HG03520 (cell line): ENCODE data around the gene HSPB6.
"Not testable (repeated sequence)": the region's sequence is repeated elsewhere in the genome, so short reads cannot be mapped to it uniquely, and the experiment has no call there.

Source experiments
- ATAC-seq: cut with Tn5 transposase; IDR thresholded peaks from one replicate; pipeline ENCODE4 v1.9.1; 2021; ENCODE audit warnings: mild to moderate bottlenecking, moderate library complexity; ENCODE audit not compliant: unreplicated experiment

HSPB6 gene

DNA sequence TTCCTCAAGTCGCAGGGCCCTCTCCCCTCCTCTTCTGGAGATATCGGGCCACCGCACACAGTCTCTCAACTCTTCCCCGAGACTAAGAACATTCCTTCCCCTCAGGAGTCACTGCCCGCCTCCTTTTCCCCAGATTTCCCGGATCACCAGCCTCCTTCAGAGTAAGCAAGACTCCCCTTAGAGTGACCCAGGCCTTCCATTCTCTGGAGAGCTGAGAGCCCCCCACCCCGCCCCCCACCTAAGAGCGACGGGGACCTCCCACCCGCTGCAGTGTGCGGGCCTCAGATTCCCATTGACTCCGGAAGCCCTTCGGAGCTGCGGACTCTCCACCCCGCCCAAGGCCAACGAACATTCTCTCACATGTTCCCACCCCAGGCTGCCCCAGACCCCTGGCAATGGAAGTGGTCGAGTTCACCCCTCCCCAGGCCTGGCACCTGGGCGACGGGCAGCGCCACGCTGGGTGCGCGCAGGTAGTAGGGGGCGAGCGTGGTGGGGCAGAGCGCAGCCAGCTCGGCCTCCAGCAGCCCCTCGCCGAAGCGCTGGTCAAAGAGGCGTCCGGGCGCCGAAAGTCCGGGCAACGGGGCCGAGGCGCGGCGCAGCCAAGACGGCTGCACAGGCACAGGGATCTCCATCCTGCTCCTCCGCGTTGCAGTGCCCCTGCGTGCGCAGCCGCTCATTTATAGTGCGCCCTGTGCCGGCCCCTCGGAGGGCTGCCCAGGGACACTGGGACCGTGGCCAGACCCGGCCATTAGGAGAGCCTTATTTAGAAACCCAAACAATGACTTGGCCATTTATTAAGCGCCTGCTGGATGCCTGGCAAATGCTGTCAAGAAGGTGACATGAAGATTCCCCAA, at the start of gene HSPB6:
TSS of gene HSPB6 (minus strand) at position 653 of the 854 bp plus-strand sequence. CDS start at position 632, 21 bp downstream.
- ATAC-seq, result no peak

GRCh38 chr19:35806597-35806996, 49.8 kb upstream of the HSPB6 start:
- no peak for ATAC-seq

GRCh38 chr19:35805526-35806102, 48.8 kb upstream of the HSPB6 start:
- ATAC-seq, result no peak

DNA sequence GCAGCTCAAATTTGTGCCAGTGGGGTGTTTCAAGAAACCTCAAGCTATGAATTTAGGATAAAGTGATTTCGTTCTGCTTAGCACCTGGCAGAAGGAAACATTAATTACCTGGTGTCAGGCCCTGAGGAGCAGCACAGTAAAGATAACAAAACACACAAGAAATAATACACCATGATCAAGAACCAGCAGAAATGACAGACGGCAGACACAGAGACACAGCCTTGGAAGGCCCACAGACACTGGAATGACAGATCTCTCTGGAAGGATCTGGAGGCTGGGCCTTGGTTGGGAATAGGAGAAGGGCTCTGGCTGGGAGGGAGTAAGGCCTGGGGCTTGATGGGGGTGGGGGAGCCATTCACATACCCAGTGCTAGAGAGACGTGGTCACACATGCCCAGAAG, 45.0 kb upstream of the HSPB6 start:
- ATAC-seq, result no peak

DNA sequence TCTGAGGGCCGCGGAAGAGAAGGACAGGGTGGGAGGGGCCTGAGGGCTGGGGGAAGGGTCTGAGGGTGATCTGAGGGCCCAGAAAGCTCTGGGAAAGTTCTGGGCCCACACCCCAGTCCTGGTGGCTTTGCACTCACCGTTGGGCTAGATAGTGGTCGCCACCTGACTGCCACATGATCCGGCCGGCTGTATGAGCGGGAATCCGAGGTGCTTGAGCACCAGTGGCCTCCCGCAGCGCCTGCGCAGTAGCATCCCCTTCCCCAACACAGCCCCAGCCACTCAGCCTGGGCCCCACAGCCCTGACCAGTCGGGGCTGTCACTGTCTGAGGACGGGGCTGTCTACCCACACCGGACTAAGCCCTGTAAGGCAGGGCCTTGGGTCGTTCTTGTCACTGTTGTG, 40.8 kb upstream of the HSPB6 start:
- no peak for ATAC-seq

GRCh38 chr19:35796645-35797542, 40.1 kb upstream of the HSPB6 start:
- no peak for ATAC-seq

GRCh38 chr19:35795564-35795963, 38.7 kb upstream of the HSPB6 start:
- not testable (repeated sequence) for ATAC-seq

DNA sequence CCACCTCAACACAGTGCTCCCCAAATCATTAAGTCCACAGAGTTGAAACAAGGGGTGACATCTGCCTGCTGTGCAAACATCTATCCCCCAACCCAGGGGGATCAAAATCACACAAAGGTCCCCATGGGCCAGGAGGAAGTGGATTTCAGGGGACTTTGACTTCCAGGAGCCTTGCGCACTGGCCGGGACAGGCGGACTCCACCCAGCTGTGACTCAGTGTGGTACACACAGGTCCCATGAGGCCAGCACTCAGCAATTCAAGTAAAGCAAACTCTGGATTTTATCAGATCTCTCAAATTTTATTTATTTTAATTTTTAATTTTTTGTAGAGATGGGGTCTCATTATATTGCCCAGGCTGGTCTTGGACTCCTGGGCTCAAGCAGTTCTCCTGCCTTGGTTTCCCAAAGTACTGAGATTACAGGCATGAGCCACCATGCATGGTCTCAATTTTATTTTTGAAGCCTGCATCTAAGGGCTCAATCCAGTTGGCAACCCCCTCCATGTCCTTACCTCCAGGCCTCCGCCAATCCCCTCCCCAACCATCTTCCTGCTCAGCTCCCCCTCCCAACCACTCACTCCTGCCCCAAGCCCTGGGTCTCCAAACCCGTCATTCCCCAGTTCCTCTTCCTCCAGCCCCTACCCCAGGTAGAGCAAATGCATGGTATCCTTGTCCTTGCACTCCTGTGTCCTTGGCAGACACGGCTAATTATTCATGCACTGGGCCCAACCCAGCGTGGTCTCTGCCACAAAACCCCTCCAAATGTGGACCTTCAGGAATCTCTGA, 36.7 kb upstream of the HSPB6 start:
- ATAC-seq, result no peak

DNA sequence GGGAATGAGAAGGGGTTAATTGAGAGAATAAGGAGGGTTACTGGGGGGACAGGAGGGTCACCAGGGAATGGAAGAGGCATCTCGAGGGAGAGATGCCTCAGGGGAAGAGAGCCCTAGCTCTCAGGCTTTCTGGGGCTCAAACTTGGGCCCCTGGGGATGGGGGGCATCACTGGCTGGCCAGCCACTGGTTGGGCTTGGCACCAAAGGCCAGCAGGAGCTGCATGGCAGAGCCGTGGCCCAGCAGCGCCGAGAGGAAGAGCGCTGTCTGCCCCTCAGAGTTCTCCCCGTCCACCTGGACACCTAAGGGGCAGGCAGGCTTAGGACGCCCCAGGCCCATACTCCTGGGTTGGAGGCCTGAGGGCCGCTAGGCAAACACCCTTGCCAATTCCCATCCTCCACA, 36.1 kb upstream of the HSPB6 start:
- no peak for ATAC-seq

- ATAC-seq, result no peak
Measured at GRCh38 chr19:35792312-35792711, 35.5 kb upstream of the HSPB6 start.

GRCh38 chr19:35791814-35792279, 35.0 kb upstream of the HSPB6 start:
- no peak for ATAC-seq

GRCh38 chr19:35790981-35791813, 34.4 kb upstream of the HSPB6 start:
- ATAC-seq, result no peak

- ATAC-seq, result no peak
Measured at GRCh38 chr19:35789978-35790944, 33.4 kb upstream of the HSPB6 start.

- ATAC-seq, result no peak
Measured at GRCh38 chr19:35789195-35789977, 32.6 kb upstream of the HSPB6 start.

- ATAC-seq, result no peak
Measured at GRCh38 chr19:35788205-35788960, 31.6 kb upstream of the HSPB6 start.

GRCh38 chr19:35787227-35787799, 30.5 kb upstream of the HSPB6 start:
- no peak for ATAC-seq
